ENCODE measurements around the gene DHRS4L2.
"Not testable (repeated sequence)": the region's sequence is repeated elsewhere in the genome, so short reads cannot be mapped to it uniquely, and the experiment has no call there.

The DHRS4L2 gene

DNA sequence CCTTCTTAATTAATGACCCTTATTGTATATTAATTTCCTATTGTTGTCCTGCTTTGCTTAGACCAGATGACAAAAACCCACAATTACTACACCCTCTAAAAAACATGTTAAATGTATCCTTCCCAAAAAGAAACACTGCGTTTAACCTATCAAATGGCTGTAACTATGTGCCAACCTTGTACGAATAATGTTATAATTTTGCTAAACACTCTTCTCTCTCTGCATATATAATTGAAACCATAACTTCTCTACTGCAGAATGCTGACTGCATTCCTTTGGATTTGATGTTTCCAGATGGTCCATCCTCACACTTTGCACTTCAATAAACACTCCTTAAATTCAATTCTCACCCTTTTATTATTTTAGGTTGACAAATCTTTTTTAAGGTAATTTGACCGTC lies 31.8 kb downstream of the DHRS4L2 start:
- DNase-seq = not testable (repeated sequence)

DNA sequence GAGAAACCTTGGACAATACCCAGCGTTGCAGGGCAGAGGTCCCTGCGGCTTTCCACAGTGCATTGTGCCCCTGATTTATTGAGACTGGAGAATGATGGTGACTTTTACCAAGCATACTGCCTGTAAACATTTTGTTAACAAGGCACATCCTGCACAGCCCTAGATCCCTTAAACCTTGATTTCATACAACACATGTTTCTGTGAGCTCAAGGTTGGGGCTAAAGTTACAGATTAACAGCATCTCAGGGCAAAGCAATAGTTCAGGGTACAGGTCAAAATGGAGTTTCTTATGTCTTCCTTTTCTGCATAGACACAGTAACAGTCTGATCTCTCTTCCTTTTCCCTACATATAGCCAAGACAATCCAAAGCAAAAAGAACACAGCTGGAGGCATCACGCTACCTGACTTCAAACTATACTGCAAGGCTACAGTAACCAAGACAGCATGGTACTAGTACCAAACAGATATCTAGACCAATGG lies 36.2 kb downstream of the DHRS4L2 start:
- not testable (repeated sequence) for DNase-seq

DNA sequence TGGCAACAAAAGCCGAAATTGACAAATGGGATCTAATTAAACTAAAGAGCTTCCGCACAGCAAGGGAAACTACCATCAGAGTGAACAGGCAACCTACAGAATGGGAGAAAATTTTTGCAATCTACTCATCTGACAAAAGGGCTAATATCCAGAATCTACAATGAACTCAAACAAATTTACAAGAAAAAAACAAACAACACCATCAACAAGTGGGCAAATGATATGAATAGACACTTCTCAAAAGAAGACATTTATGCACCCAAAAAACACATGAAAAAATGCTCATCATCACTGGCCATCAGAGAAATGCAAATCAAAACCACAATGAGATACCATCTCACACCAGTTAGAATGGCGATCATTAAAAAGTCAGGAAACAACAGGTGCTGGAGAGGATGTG lies 41.0 kb downstream of the DHRS4L2 start:
- not testable (repeated sequence) for DNase-seq

DNA sequence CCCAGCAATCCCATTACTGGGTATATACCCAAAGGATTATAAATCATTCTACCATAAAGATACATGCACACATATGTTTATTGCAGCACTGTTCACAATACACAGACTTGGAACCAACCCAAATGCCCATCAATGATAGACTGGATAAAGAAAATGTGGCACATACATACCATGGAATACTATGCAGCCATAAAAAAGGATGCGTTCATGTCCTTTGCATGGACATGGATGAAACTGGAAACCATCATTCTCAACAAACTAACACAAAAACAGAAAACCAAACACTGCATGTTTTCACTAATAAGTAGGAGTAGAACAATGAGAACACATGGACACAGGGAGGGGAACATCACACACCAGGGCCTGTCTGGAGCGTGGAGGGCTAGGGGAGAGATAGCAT lies 42.6 kb downstream of the DHRS4L2 start:
- not testable (repeated sequence) for DNase-seq

DNA sequence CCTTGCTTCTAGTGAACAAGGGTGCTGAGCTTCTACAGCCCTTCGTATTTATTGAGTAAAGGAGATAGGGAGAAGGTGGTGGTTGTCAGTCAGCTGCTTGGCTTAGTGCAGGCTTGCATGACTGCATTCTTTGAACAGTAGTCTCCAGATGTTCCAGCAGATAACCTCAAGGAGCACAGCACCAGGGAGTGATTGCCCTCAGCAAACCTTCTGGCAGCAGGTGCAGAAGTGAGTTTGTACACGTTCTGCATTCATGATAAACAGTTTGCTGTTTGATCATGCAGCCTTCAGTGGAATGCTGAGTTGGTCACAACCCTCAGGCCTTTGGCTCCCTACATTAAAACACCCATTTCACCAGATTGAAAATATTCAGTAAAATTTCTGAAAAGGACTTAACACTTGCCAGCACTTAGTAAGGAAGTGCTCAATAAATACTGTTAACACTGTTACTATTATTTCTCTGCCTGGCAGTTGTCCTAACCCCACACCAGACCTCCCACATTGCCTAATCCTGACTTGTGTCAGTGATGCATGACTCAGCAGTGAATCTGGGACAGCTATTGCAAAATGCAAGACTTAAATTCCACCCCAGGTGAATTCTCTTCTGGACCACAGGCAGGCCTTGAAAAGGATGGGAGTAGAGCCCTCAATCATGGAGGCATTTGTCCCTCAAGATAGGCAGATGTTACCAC lies 44.1 kb downstream of the DHRS4L2 start:
- DNase-seq = no peak

DNA sequence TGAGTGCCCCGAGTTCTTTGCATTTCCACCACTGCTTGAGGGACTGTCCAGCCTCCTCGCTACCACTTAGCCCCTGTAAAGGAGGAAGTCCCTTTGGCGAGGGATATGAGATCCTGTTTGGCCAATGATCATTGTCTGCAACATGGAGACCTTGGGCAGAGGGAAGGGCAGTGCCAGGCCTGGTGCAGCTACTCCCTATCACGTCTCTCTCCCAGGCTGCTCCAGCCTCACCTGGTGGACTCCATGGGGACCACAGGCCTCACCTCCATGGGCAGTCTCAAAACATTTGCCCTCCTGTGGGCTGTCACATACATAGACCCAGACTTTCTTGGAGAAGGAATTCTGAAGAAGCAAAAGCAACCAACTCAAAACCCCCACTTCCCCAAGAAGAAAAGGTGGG lies 47.0 kb downstream of the DHRS4L2 start:
- DNase-seq = not testable (repeated sequence)

DNA sequence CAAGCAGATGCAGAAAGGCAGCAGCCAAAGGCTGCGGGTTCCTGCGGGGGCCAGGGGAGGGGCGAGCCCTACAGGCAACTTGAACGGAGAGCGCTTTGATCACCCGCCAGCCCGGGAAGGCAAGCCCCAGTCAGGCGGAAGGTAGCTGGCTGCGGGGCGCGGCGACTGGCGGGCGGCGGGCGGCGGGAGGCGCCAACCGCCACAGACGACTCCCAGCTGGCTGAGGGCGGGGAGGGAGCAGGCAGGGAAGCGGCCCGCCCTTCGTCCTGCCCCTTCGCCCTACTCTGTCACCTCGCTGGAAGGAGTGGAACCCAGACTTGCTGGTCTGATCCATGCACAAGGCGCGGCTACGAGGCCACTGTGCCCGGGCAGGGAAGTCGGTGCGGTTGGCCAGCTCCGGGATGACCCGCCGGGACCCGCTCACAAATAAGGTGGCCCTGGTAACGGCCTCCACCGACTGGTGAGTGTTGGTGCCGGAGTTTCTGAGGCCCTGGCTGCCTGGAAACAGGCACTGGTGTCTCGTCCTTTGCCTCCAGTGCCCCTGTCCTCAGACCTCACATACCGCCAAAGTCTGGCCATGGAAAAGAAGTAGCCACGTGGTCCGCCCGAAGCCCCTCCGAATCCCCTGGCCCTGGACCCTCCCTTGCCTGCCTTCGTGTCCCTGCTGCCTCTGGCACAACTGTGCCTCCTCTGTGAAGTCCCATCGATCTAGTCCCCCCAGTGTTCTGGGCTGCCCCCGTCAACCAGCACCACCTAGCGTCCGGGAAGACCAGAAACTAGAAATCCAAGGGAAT lies 47.6 kb downstream of the DHRS4L2 start:
- peak; percentile 75 for DNase-seq

DNA sequence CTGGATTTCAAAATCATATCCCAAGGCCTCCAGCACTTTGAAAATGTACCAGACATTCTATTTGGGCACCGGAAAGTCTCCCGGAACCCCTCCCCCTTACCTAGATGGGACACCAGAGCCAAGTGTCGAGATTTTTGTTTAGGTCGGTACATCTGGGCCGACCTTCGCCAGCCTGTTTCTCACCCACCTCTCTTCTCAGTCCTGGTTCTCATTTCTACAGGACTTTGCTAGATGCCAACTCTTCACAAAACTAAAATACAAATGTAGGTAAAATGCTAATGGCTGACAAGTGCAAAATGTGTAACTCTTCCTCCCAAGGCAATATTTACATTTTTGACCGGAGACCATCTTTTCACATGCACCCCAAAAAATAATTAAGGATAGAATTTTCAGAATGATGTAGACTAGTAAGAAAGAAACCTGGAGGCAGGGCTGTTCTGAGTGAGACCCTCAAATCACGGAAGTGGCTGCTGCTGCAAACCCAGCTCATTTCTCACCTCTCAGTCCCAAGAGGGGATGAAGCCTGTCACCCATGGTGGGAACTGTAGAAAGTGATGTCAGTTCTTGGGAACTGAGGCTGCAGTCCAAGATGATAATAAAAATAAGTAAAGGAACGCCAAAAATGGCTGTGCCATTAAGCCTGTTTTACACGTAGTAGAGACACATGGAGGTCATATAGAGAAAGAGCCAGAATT lies 48.4 kb downstream of the DHRS4L2 start:
- not testable (repeated sequence) for DNase-seq

DNA sequence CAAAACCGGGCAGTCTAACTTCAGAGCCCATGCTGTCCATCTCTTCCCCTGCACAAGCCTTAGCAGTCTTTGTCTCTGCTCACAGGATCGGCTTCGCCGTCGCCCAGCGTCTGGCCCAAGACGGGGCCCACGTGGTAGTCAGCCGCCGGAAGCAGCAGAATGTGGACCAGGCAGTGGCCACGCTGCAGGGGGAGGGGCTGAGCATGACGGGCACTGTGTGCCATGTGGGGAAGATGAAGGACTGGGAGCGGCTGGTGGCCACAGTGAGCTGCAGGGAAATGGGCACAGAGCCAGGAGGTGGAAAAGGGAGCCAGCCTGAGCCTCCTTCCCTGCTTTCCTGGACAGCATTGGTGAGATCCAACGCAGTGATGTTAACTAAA lies 48.9 kb downstream of the DHRS4L2 start:
- DNase-seq = no peak

DNA sequence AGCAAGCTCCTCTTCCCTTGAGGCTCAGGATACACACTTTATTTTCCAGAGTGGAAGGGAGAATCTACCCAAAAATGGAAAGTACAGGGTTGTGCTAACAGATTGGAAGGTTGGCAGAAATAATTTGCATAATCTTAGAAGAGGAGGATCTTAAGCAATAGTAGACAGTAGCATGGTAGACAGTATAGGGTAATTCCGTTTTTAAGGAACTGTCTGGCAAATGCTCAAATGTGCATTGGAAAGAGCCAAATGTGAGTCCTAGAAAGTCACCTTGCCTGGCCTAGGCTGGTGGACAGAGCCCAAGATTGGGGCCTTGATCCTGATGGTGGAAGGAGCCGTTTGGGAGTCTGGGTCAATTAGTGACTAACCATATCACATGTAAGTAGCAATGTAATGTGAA lies 50.0 kb downstream of the DHRS4L2 start:
- no peak for DNase-seq

DNA sequence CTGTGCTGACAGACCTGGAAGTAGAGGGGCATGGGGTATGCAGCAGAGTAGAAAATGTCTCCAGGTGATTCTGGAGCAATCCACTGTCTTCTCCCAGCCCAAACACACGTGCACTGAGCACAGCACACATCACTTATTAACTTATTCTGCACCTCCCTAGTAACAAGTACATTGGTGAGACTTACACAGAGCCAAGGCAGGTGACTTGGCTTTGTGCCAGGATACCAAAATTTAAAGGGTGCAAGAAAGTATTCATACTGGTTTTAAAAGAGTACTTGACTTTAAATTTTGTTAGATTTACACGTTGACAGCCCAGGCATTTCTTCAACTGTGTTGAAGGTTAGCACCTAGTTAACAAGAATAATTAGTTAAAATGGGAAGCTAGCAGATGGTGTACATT lies 52.0 kb downstream of the DHRS4L2 start:
- no peak for DNase-seq

DNA sequence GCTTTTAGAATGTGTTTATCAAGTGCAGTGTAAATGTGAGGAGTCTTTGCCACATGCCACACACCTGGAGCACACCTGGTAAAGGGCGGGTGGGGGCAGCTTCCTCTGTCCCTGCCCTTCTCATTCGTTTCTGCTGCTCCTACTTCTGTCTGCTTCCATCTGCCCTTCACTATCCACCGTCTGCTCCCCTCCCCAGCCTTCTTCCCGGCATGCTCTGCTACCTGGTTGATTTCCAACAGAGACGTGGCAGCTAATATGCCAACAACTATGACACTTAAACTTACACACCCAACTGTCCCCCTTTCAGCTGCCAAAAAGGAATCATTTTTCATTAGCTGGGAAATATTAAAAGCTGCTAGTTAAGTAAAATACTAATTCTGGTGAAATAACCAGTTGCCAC lies 54.0 kb downstream of the DHRS4L2 start:
- no peak for DNase-seq

DNA sequence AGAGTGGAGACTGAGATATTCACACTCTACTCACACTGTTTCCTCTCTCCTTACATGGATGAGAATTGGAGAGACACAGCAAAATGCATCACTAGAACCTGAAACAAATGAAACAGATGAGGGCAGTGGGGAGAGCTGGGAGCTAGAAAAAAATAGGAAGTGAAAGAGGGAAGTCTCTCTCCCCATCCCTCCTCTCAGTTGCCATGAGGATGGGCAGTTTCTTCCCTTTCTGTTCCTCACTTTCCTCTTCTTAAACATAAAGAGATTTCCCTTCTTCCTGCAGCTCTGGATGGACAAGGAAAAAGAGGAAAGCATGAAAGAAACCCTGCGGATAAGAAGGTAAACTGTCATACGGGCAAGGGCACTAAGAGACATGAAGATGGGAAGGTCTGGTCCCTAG lies 60.3 kb downstream of the DHRS4L2 start:
- DNase-seq = not testable (repeated sequence)

DNA sequence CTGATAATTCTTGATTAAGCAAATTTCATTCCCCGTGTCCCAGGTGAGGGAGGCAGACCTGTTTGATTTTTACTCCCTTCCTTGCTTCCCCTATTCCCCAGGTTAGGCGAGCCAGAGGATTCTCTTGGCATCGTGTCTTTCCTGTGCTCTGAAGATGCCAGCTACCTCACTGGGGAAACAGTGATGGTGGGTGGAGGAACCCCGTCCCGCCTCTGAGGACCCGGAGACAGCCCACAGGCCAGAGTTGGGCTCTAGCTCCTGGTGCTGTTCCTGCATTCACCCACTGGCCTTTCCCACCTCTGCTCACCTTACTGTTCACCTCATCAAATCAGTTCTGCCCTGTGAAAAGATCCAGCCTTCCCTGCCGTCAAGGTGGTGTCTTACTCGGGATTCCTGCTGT lies 62.0 kb downstream of the DHRS4L2 start:
- not testable (repeated sequence) for DNase-seq

DNA sequence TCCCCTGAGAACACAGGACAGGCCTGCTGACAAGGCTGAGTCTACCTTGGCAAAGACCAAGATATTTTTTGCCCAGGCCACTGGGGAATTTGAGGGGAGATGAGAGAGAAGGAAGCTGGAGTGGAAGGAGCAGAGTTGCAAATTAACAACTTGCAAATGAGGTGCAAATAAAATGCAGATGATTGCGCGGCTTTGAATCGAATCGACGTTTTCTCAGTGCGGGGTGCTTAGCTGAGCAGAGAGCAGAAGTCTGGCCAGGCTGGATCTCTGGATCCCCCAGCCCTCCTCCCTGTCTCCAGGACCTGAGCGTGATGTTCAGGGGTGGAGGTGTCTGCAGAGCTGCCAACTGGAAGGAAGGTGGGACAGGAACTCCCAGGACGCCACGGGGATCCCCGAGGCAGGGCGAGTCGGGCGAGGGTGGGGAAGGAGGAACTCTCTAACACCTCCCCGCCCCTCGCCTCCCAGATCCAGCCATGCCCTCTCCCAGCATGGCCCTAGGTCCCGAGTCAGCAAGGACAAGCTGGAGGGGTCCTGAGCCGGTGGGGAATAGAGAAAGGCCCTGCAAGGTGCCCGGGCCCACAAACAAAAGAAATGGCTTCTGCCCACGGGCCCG lies 62.6 kb downstream of the DHRS4L2 start:
- peak; percentile 12 for DNase-seq

DNA sequence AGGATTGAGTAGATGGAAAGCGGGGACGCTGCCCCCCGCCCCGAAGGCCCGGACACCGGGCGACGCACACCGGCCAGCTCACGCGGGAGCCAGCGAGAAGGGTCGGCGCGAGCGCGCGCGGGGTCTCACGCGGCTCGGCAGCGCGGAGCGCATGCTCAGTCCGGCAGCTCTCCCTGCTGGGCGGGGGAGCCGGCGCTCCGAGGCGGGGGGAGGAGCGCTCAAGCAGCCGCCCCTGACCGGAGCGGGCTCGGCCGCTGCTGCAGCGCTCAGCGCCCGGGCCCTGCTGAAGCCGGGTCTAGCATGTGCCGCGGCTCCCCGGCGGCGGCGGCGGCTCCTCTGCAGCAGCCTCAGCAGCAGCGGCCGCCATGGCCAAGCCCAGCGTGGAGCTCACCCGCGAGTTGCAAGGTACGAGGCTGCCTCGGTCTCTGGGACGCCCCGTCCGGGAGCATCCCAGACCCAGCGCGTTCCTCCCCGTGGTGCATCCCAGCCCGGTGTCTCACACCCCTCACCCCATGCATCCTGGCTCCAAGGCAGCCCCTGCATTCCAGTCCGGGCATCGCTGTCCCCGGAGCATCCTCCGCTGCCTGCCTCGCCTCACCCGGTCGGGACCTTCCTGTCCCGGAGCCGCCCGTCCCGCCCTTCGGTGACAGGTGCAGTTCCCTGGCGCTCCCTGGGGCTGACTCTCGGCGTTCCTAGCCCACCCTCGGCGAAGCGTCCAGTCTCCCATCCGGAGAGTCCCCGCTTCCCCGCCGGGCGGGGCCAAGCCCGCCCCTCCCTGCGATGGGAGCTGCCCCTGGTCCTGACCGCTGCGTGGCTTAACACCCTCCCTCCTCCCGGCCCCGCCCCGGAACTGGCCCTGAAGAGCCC lies 63.3 kb downstream of the DHRS4L2 start, which contains the start of gene CARMIL3:
Gene CARMIL3 (plus strand): TSS at position 221 of the 867 bp plus-strand sequence. CDS start 145 bp downstream, at position 366.
- peak; percentile 74 for DNase-seq

DNA sequence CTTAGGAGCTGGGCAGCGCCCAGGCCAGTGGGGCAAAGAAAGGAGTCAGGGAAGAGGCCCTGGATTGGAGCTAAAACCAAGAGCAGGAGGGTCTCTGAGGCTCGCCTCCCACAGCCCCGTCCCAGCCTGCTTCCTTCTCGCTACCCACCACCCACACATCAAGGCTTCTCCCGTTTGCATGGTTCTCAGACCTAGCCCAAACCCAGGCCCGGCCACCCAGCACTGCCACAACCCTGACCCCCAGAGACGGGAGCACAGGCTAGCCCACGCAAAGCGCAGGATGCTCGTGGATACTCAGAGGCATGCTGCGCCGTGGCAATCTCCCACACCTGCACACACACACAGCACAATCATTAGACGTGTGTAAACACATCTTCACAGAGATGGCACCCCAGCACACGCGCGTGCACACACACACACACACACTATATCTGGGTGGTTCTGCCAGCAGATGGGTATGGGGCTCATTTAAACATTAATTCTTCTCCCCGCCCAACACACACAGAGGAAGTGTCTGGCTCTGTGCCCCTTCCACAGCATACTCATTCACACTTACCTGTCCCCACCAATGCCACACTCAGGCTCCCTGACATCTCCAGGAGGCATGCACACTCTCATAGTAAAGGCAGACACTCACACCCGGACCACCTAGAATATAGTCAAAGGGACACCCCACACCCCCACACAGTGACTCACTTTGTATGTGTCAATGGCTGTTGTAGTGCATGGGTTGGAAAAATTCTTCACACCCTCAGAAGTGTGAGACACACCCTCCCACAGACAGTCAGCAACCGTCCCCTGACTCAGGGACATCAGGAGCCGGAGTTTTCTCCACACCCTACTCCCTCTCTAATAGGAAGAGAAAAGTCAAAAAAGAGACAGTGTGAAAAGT lies 64.2 kb downstream of the DHRS4L2 start:
- peak; percentile 37 for DNase-seq

DNA sequence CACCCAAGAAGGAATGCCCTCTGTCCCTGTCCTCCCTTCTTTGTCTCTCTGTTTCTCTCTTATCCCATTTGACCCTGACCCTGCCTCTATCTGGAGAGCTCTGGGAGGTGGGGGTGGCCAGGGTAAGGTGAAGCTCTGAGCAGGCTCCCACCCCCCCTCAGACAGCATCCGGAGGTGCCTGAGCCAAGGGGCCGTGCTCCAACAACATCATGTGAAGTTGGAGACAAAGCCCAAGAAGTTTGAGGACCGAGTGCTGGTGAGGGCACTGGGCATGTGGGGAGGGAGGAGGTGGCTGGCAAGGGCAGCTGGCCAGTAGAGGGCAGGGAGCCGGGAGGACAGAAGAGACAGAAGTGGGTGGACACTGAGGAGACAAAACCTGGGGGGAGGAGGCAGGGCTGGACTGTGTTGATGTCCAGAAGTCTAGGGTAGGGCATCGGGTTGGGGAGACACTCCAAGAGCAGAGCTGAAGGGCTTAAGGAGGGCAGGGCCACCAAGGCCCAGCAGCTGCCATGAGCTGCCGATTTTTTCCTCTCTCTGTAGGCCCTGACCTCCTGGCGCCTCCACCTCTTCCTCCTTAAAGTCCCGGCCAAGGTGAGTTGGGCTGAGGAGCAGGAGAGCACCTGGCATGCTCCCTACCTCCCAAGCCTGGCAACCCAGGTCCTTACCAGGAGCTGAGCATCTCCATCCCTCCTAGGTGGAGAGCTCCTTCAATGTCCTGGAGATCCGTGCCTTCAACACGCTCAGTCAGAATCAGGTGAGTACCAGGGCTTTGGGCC lies 65.0 kb downstream of the DHRS4L2 start:
- DNase-seq = no peak

DNA sequence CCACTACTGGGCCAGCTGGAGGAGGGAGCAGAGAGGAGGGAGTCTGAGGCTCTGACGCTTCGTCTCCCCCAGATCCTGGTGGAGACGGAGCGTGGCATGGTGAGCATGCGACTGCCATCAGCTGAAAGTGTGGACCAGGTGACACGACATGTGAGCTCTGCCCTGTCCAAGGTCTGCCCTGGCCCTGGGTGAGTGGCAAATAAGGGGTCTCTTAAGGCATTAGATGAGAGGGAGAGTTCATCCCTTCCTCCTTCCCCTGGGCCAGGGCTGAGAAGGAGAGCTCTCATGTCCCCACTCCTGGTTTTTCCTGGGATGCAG lies 65.6 kb downstream of the DHRS4L2 start:
- DNase-seq = no peak

DNA sequence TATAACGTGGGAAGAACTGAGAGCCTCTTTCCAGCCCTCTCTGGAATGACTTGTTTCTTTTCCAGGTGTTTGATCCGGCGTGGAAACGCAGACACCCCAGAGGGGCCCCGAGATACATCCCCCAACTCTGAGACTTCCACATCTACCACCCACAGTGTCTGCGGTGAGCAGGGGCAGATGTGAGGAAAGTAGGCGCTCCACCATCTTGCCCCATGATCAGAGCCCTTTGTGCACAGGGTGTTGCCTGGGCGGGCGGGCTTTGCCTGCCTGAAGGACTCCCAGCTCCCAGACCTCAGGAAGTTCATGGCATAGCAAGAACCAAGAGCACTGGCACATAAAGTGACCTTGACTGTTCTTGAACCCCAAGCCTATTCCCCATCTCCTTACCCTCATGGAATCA lies 65.9 kb downstream of the DHRS4L2 start:
- no peak for DNase-seq
